Activated T-helper 1 cell treated with anti-CD3 and anti-CD28 coated beads, Interleukin-12 subunit alpha, Interleukin-12 subunit beta, Interleukin-2, Interleukin-4 antibody, amounts not matched to agents 30 ng/mL and 10 ng/mL and 1 ng/mL, durations not matched to agents 14 hours and 24 hours and 36 hours (primary cell): ENCODE measurements around the gene MUC5AC. TPM values are rescaled to one million over a fixed set of nuclear protein-coding genes. Genes with fewer than 3 reads are reported as not detected.
"Not testable (repeated sequence)": the region's sequence is repeated elsewhere in the genome, so short reads cannot be mapped to it uniquely, and the experiment has no call there.

Source experiments
- DNase-seq: peaks from one replicate; pipeline ENCODE4 v3.0.0; 2021; ENCODE audit warnings: low spot score
- H3K27ac Mint-ChIP-seq: one replicate; pipeline ENCODE4 v1.8.0; 2021; ENCODE audit warnings: mild to moderate bottlenecking, mixed read lengths
- H3K27me3 Mint-ChIP-seq: one replicate; pipeline ENCODE4 v1.8.0; 2022; ENCODE audit warnings: mild to moderate bottlenecking, moderate library complexity, mixed read lengths; ENCODE audit not compliant: insufficient read depth
- H3K36me3 Mint-ChIP-seq: one replicate; pipeline ENCODE4 v1.8.0; 2021; ENCODE audit warnings: low read depth, mixed read lengths
- H3K4me1 Mint-ChIP-seq: one replicate; pipeline ENCODE4 v1.8.0; 2021; ENCODE audit warnings: low read depth, mixed read lengths
- H3K4me3 Mint-ChIP-seq: one replicate; pipeline ENCODE4 v1.8.0; 2021; ENCODE audit warnings: mild to moderate bottlenecking, moderate library complexity, mixed read lengths
- H3K9me3 Mint-ChIP-seq: one replicate; pipeline ENCODE4 v1.8.0; 2021; ENCODE audit warnings: mixed read lengths
- intact Hi-C: fragments of 100-400 bp; cut with micrococcal nuclease; formaldehyde crosslinking; loops from one replicate; pipeline ENCODE4 v1.15.1; 2024
- total RNA-seq: library from RNA; stranded (reverse); gene quantifications from 2 replicates; pipeline ENCODE4 v1.2.3, GENCODE V29; 2022

The MUC5AC gene
- total RNA-seq, 1 donor from 2014 or later: not detected

- peaks cover 7% of the 10 kb centered on the region for H3K9me3 Mint-ChIP-seq
- intact Hi-C loops: no loop called here
- no peak overlapping the region for H3K4me3 Mint-ChIP-seq
- DNase-seq: no peak
- no peak overlapping the region for H3K27ac Mint-ChIP-seq
- H3K36me3 Mint-ChIP-seq: no peaks in the 10 kb centered on the region
- no peaks in the 10 kb centered on the region for H3K27me3 Mint-ChIP-seq
- no peaks in the 10 kb centered on the region for H3K4me1 Mint-ChIP-seq
These were observed 47.6 kb downstream of the MUC5AC start for GRCh38 chr11:1205121-1205986.

GRCh38 chr11:1205987-1206331 lies 48.2 kb downstream of the MUC5AC start:
- H3K4me3 Mint-ChIP-seq: no peak overlapping the region
- H3K27me3 Mint-ChIP-seq: no peaks in the 10 kb centered on the region
- intact Hi-C loops: no loop called here
- H3K9me3 Mint-ChIP-seq: peaks cover 10% of the 10 kb centered on the region
- H3K4me1 Mint-ChIP-seq: no peaks in the 10 kb centered on the region
- H3K27ac Mint-ChIP-seq: no peak overlapping the region
- H3K36me3 Mint-ChIP-seq: no peaks in the 10 kb centered on the region
- DNase-seq: no peak

GRCh38 chr11:1206391-1207271 lies 48.9 kb downstream of the MUC5AC start:
- no peaks in the 10 kb centered on the region for H3K4me1 Mint-ChIP-seq
- no peak for DNase-seq
- no peak overlapping the region for H3K27ac Mint-ChIP-seq
- intact Hi-C loops: no loop called here
- no peak overlapping the region for H3K4me3 Mint-ChIP-seq
- H3K27me3 Mint-ChIP-seq: no peaks in the 10 kb centered on the region
- peaks cover 15% of the 10 kb centered on the region for H3K9me3 Mint-ChIP-seq
- H3K36me3 Mint-ChIP-seq: no peaks in the 10 kb centered on the region

GRCh38 chr11:1207401-1208143 lies 49.8 kb downstream of the MUC5AC start:
- H3K27me3 Mint-ChIP-seq: no peaks in the 10 kb centered on the region
- no peak overlapping the region for H3K27ac Mint-ChIP-seq
- no peak for DNase-seq
- intact Hi-C loops: no loop called here
- H3K36me3 Mint-ChIP-seq: no peaks in the 10 kb centered on the region
- H3K9me3 Mint-ChIP-seq: peaks cover 21% of the 10 kb centered on the region
- H3K4me3 Mint-ChIP-seq: no peak overlapping the region
- no peaks in the 10 kb centered on the region for H3K4me1 Mint-ChIP-seq

GRCh38 chr11:1208144-1208393 lies 50.3 kb downstream of the MUC5AC start:
- peaks cover 21% of the 10 kb centered on the region for H3K9me3 Mint-ChIP-seq
- H3K27ac Mint-ChIP-seq: no peak overlapping the region
- intact Hi-C loops: no loop called here
- no peaks in the 10 kb centered on the region for H3K27me3 Mint-ChIP-seq
- H3K36me3 Mint-ChIP-seq: no peaks in the 10 kb centered on the region
- H3K4me3 Mint-ChIP-seq: no peak overlapping the region
- H3K4me1 Mint-ChIP-seq: no peaks in the 10 kb centered on the region
- no peak for DNase-seq

GRCh38 chr11:1208394-1209261 lies 50.9 kb downstream of the MUC5AC start:
- no peaks in the 10 kb centered on the region for H3K27me3 Mint-ChIP-seq
- no peak for DNase-seq
- no peak overlapping the region for H3K4me3 Mint-ChIP-seq
- intact Hi-C loops: no loop called here
- no peaks in the 10 kb centered on the region for H3K4me1 Mint-ChIP-seq
- peaks cover 21% of the 10 kb centered on the region for H3K9me3 Mint-ChIP-seq
- no peaks in the 10 kb centered on the region for H3K36me3 Mint-ChIP-seq
- no peak overlapping the region for H3K27ac Mint-ChIP-seq

- Mint-ChIP-seq H3K9me3 (peaks cover 21% of the 10 kb centered on the region), H3K4me3 (no peak overlapping the region), H3K27me3 (no peaks in the 10 kb centered on the region), H3K36me3 (no peaks in the 10 kb centered on the region), H3K4me1 (no peaks in the 10 kb centered on the region), H3K27ac (no peak overlapping the region)
- no peak for DNase-seq
- intact Hi-C loops: no loop called here
These were observed 51.8 kb downstream of the MUC5AC start for GRCh38 chr11:1209371-1210057.

GRCh38 chr11:1211838-1212237 lies 54.1 kb downstream of the MUC5AC start:
- no peaks in the 10 kb centered on the region for H3K27me3 Mint-ChIP-seq
- intact Hi-C loops: no loop called here
- DNase-seq: no peak
- H3K9me3 Mint-ChIP-seq: peaks cover 21% of the 10 kb centered on the region
- no peak overlapping the region for H3K27ac Mint-ChIP-seq
- H3K4me3 Mint-ChIP-seq: no peak overlapping the region
- H3K4me1 Mint-ChIP-seq: no peaks in the 10 kb centered on the region
- H3K36me3 Mint-ChIP-seq: no peaks in the 10 kb centered on the region

- intact Hi-C loops, H3K27me3 Mint-ChIP-seq, H3K36me3 Mint-ChIP-seq, H3K27ac Mint-ChIP-seq, DNase-seq, H3K4me3 Mint-ChIP-seq, H3K4me1 Mint-ChIP-seq: not testable (repeated sequence)
- peaks cover 11% of the 10 kb centered on the region for H3K9me3 Mint-ChIP-seq
These were observed 58.1 kb downstream of the MUC5AC start for GRCh38 chr11:1215826-1216225.

- H3K9me3 Mint-ChIP-seq: peaks cover 4% of the 10 kb centered on the region
- H3K4me1 Mint-ChIP-seq: no peaks in the 10 kb centered on the region
- no peaks in the 10 kb centered on the region for H3K36me3 Mint-ChIP-seq
- no peaks in the 10 kb centered on the region for H3K27me3 Mint-ChIP-seq
- intact Hi-C loops: no loop called here
- no peak for DNase-seq
- no peak overlapping the region for H3K4me3 Mint-ChIP-seq
- no peak overlapping the region for H3K27ac Mint-ChIP-seq
These were observed 59.4 kb downstream of the MUC5AC start for GRCh38 chr11:1217151-1217550.

- intact Hi-C loops: no loop called here
- H3K27ac Mint-ChIP-seq: no peak overlapping the region
- H3K4me3 Mint-ChIP-seq: no peak overlapping the region
- no peak for DNase-seq
- no peaks in the 10 kb centered on the region for H3K36me3 Mint-ChIP-seq
- no peaks in the 10 kb centered on the region for H3K9me3 Mint-ChIP-seq
- no peaks in the 10 kb centered on the region for H3K27me3 Mint-ChIP-seq
- H3K4me1 Mint-ChIP-seq: no peaks in the 10 kb centered on the region
These were observed 60.6 kb downstream of the MUC5AC start for GRCh38 chr11:1218256-1218787.
